Stimulated activated CD8-positive, alpha-beta memory T cell treated with anti-CD3 and anti-CD28 coated beads, Interleukin-4, amount 100 ng/mL, for 48 hours (primary cell): Measurements from ENCODE around the gene EVX1.

Experiments
- DNase-seq: peaks from one replicate; pipeline ENCODE4 v3.0.0-alpha.2; 2020

Gene EVX1

DNA sequence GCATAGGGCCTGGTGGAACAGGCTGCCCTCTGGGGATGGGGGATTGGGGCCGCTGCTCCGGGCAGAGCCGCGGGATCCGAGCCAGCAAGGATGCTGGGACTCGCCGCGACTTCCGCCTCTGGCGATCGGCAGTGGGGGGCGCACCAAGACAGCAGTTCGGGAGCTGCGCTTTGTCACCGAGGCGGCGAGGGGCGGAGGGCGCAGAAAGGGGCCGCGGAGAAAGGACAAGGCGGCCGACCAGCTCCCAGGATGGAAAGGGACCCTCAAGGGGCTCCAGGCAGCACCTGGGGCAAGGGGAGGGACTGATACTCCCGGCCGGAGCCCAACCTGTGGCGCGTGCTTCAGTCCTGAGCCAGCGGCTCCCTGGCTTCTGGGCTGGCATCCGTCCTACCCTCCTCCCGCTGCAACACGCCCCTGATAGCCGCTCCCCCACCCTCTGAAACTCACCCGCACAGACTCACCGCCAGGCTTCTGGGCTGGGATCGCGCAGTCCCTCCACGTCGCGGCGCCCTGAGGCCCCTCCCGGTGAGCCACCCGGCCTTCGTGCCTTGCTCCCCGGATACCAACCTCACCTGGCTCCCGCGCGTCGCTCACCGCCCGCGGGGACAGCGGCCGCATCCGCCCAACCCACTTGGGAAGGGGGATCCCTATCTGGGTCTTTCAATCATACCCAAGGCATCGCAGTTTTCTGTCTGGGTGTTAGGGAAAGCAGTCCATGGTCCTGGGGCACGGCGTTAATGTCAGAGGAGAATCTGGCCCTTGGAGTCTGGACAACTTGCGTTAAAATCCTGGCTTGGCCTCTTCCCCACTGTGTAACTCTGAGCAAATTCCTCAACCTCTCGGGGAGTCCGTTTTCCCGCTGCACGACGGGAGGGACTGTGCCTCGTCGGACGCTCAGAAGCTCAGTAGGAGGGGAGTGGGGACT is 7.0 kb upstream of the EVX1 start:
- no peak for DNase-seq

DNA sequence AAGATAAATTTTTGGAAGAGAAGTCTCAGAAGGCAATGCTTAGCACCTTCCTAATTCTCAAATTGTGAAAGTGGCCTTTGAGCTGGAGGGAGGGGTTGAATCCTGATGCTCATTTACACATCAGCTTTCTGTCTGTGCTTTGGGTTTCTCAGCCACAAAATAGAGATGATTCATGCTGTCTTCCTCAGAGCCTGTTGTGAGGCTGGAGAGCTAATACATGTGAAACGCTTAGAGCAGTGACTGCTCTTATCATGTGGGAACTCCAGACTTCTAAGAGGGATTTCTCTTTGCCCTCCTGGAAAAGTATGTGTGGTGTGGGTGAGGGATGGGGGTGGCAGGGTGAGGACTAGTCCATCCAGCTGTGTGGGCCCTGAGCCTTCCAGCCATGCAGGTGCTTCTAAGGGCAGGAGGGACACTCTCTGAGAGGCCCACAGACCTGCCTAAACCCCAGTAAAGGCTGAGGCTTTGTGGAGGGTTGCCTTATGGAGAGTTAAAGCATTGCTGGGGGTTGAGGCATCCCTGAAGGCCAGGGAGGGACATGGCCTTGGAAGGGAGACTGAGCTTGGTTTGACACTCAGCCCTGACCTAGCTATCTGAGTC is 4.8 kb upstream of the EVX1 start:
- no peak for DNase-seq

DNA sequence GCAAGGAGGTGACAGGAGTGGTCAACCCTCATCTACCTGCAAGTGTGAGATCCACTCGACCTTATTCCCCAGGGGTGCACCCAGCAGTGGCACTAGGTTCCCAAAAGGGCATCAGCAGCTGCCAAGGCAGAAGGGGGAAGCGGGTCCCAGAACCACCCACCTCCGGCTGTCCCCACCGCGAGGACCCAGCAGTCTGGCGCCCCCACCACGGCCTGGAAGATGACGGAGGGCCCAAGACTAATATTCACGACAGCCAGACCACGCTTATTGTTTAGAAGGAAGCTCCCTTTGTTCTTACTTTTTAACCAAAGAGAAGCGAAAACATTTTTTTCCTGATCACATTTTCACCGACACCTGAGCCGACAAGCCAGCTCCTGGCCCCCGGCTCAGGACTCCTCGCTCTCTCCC is 3.6 kb upstream of the EVX1 start:
- DNase-seq, result no peak

DNA sequence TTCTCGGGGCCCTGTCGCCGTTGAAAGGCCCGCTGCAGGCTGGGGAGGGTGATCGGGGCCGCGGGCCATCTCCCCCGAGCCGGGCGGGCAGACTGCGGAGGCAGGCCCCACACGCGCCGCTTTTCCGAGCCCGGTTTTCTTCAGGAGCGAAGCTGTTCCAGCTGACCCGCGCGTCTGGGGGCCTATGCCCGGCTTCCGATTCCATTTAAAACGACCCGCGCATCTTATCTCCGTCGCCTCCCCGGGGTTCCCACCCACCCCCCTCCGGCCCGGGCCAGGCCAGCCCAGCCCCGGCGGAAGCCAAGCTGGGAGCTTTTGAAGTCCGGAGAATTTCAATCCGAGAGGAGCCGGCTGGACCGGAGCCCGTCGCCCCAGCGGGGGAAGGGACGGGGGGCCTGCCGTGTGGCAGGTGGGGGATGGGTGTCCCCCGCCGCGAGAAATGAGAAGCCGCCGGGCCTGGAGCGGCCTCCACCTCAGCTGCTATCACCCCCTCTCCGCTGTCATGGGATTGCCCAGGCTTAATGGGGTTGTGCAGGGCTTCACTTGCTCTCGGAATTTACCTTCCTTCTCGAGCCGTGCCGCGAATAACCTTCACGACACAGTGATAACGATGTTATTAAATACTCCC is 3.1 kb upstream of the EVX1 start:
- no peak for DNase-seq

DNA sequence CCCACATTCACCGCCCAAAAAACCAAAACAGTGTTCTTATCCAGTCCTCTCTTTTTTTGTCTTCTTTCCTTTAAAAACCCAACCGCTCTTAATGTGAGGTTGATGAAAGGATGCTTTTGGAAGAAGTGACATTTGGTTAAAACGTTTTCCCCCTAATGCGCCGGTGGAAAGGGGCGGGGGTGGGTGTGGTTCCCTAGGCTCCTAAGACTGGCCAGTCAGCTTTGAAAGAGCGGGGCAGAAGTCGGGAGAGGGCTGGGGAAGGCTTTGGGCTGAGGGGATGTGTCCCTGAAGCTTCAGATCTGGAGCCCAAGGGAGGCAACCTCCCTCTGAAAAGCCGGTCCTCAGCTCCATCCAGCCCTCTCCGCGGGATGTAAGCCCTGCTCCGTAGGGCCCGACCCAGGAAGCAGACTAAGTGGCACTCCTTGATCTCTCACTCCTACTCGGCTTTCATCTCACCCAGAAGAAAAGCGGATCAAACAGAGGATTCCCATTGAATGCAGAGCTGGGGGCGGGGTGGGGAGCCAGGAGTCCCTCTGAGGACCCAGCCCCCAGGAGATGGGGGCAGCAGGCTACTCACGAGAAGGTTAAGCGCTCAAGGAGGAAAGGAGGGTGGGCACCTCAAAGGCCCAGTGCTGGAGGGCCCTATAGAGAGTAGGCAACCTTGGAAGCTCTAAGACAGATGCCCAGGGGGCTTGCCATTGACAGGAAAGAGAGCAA is 2.4 kb upstream of the EVX1 start:
- DNase-seq, result no peak

DNA sequence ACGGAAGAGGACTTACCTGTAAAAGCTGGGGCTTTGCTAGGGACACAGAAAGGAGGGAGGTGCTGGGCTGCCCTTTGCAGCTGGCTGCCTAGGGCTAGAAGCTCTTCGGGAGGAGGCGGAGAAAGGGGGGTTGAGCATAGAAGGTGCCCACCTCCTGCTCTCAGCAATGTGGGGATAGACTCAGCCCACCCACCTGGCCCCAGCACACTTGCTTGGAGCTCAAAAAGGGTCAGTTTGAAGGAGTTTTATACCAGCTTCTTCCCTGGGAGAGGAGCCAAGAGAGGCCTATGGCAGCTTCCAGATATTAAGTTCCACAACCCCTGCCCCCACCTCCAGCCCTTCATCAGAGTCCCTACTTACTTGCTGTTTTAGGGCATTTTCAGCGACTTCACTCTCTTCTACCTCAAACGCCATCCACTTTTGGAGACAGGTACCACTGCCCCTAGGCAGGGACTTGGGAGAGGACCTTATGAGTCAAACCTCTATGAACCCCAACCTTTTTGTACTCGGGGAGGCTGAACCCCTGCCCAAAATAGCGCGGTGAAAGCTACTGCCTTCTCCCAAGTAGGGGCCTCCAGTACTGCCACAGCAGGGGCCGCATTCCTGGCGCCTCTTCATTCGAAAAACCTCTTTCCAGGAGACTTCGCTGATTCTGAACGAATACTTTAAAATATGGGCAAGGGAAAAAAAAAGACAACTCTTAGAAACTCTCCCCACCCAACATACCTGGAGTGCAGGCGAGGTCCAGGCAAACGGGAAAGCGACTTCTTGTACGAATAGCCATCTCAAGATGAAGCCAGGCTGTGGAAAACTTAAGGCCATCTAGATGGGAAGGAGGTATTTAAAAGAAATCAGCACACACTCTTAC is 1.2 kb upstream of the EVX1 start:
- no peak for DNase-seq

DNA sequence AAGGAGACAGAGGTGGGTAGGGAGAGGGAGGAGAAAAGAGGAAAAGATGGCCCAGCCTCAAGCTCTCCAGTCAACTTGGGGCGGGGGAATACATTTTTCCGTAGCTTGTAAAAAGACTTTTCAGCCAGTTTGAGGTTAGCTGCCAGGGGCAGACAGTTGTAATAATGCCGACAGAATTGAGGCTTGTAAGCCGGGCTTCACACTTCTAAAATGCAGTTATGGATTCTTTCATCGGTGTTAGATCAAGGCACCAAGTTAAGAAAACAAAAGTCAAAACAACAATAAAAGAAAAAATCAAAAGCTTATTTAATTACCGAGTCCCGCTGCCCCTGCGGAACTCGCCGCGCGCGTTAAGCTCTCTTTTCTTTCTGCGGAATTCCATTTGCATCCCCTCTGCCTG is 448 bp upstream of the EVX1 start:
- no peak for DNase-seq

DNA sequence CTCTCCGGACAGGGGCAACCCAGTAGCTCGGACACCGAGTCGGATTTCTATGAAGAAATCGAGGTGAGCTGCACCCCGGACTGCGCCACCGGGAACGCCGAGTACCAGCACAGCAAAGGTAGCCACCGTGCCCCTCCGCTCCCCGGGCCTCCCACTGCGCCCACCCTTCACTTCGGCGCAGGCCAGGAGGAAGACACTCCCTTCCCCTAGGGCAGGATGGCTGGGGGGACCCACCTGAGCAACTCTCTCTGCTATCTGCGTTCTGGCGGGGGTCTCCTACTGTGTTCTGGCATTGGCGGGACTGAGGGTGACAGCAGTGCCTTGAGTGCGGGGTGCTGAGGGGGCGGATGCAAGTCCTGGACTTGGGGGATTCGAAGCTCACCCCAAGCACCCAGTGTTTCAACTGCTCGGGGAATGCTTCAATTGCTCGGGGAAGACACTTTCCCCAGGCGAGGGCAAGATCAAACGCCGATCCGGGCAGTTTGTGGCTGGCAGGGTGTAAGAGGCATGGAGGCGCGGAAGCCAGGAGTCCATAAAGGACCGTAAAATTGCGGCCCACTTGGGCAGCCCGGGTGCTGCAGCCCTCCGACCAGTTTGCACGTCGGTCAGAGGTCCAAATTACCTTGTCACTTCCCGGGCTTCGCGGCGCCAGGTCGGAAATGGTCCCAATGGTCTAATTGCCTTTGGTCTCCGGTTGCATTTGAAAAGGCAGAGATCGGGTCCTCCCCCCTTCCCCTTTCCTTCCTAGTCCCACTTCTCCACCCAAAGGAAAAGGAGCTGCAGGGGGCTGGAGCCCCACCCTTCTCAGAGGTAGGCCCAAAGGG is 950 bp downstream of the EVX1 start:
- DNase-seq, result no peak

DNA sequence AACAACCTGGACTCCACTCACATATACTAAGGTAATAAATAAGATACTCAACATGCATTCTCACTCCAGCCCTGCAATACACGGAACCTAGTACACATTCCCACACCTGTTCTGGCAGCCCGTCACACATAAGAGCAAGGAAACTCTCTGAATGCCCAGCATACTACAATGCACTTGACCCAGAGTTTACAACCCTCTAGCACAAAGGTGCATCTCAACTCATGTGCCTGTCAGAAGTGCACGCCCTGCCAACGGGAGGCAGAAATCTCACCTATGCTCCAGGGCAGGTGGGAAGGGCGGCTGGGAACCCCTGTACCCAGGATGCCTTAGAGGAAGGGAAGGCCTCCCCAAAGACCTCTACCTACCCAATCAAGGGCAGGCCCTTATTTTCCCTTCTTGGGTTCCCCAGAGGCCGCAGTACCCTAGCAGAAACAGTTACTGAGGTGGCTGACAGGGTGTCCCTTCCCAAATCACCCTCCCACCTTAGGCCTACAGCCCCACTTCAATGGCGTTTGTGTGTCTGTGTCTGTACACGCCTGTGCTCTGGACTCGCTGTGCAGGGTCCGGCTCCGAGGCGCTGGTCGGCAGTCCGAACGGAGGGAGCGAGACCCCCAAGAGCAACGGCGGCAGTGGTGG is 2.0 kb downstream of the EVX1 start:
- no peak for DNase-seq

DNA sequence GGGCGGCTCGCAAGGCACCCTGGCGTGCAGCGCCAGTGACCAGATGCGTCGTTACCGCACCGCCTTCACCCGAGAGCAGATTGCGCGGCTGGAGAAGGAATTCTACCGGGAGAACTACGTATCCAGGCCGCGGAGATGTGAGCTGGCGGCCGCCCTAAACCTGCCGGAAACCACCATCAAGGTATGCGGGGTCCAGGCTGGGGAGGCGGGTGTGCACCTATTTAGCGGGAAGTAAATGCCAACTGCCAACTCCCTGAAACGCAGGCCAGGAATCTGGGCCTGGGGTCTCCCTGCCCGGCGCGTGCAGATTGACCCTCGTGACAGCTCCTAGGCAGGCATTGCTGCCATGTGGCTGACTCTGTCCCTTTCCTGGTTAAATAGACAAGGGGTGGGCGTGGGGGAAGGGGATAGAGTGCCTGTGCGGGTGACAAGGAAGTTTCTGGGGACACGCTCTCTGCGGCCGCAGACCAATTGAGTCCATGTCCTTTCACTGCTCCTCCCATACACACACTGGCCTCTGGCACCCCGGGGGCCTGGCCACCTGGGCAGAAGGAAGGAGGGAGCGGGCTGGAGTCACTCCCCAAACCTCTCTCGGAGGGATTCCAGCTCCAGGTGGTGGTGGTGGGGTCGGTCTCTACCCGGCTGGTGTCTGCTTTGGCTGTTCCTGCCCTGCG is 2.7 kb downstream of the EVX1 start:
- DNase-seq, result no peak

DNA sequence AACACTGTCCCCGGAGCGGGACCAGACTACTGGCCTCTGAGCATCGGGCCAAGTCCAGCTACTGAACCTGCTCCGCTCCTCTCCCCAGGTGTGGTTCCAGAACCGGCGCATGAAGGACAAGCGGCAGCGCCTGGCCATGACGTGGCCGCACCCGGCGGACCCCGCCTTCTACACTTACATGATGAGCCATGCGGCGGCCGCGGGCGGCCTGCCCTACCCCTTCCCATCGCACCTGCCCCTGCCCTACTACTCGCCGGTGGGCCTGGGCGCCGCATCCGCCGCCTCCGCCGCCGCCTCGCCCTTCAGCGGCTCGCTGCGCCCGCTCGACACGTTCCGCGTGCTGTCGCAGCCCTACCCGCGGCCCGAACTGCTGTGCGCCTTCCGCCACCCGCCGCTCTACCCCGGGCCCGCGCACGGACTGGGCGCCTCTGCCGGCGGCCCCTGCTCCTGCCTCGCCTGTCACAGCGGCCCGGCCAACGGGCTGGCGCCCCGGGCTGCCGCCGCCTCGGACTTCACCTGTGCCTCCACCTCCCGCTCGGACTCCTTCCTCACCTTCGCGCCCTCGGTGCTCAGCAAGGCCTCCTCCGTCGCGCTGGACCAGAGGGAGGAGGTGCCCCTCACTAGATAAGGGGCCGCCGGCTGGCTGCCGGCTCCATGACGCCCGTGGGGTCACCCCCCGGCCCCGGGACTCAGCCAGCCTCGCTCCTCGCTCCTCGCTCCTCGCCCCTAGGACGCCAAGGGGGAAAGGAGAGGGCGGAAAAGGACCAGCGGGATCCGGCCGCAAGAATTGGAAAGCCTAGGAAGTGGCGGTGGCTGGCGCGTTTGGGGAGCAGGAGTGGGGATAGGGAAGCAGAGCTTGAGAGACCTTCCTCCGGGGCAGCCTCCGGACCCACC is 3.4 kb downstream of the EVX1 start:
- DNase-seq, result no peak

DNA sequence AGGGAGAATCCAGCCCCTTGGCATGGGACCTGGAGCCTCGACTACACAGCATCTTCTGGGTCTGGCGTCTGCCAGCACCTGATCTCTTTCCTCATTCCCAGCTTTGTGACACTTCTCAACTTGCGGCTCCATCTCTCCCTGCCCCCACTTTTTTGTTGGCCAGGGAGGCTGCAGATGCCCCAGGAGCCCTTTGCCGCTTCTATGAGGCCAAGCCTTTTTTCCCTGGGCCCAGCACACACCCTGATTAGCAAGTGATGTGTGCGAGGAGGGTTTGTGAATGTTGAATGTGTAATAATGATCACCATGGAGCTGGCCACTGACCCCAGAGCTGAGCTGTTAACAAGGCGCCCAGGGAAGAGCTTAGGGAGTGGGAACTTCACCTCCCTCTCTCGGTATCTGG is 4.4 kb downstream of the EVX1 start:
- DNase-seq, result no peak

DNA sequence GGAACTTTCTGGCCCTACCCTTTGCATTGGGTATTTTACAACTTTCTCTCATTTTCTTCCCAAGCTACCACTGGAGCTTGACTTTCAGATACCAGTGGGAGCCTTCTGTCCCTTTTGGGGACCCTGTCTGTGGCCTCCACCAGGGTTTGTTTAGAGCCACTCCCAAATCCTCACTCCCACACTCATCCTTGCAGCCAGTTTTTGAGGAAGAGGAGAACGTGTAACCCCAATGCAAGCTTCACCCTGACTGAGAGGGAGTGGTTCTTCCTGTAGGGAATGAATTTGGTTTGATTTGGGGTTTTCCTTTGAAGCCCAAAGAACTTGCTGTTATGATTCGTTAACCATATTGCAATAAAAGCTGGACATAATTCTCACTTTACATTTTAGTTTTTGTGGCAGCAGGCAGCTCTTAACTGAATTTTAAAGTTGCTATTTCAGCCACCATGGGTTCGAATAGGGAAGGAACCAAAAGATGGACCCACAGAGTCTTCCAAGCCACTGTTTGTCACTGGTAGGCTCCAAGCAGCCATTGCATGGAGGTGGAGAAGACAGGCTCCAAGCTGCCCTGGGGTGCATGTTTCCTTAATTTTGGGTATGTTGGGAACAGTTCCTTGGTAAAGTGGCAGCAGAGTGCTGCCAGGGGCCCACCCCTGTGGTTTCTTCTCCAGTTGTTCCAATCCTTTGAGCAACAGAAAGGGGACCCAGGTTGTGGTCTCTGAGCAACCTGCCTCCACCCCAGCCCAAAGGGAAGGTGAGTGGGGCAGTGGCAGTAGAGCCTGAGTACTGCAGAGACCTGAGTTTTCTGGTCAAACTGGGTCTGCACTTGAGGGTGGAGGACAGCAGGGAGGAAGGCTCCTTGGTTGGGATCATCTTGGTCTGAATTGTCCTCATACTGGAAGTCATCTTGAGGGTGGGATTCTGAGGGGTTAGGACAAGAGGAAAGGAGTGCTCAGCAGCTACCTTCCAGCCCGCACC is 5.1 kb downstream of the EVX1 start:
- no peak for DNase-seq

DNA sequence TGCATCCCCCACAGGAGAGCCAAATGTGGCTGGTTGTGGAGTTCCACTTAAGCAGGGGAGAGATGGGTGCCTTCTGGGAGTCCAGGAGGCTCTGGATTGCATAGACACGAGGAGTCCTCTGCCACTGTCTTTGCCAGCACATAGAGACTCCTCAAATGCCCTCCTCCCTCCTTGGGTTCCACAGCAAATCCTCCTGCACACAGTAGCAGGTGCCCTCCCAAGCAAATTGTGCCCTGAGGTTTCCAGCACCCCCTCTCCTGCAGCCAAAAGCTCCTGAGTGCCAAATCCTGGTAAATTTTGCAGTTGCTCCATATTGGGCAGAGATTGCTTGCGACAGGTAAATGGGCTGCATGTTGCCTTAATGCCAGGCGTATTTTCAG is 5.8 kb downstream of the EVX1 start:
- DNase-seq, result no peak

DNA sequence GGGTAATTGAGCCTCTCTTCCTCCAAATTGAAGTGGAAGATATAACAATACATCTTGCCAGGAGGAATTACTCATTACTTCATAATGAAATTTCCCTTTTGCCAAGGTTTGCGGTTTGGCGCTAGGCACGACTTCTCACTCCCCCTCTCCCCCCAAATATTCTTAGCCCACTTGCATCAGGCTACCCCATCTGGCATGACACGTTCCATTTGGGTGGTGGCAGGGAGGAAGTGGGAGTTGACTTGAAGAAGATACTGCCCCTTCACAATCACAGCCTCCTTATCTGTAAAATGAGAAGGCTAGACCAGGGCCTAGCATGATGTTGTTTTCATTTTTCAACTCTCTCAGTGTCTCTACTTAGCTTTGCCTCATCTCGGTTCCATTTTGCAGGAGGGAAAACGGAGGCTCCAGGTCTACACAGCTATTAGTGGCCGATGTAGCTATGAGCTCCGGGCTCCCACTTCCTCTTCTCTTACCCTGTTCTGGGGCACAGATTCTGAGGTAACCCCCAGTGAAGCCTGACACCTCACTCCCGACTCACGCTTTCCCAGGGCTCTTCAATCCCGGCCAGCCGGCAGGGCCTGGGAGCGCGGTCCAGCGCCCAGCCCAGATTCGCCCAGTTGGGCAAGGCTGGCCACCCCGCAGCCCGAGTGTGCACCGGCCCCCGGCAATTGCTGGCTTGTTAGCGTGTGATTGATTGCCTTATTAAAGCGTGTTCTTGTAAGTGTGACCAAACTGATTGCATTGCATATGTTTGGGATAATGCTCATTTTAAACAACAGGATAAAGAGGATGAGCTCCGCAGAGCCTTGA is 6.5 kb downstream of the EVX1 start:
- DNase-seq, result no peak

DNA sequence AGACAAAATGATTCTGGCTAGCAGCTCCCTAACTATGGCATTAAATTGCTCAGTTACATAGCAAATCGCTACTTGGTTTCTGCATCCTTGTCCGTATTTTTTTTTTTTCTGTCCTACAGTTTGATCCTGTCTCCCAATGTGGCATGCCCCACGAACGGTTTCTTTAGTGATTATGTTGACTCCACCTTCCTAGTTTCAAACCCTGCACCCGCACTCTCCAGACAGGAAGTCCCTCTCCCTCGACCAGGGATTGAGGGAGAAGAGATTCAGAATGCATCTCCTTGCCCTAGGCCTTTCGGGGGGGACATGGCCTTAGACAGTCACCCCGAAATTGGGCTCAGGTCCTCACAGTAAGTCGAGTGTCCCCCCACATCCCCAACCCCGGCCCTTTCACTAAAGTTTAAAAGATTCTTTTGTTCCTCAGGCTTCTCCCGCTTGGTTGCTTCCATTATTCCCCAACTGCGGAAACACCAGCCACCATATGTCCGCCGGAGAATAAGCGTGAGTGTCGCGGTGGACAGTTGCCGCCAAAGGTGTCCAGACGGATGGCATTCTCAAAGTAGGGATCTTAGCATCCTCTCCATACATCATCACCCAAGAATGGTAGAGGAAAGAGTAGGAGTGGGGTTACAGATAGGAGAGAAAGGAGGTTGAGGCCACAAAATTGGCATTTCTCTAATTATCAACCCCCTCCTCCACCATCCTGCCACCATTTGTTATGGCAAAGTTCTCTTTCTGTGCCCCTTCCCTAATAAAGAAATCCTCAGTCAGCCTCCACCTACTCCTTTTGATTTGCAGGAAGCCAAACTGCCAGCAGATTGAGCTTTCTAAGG is 7.3 kb downstream of the EVX1 start:
- DNase-seq, result no peak
